GM21717 (cell line): ENCODE measurements around the gene KCNAB1.
"Not testable (repeated sequence)": the region's sequence is repeated elsewhere in the genome, so short reads cannot be mapped to it uniquely, and the experiment has no call there.

Source experiments
- ATAC-seq: cut with Tn5 transposase; IDR thresholded peaks from one replicate; pipeline ENCODE4 v1.9.1; 2021; ENCODE audit warnings: mild to moderate bottlenecking, moderate library complexity; ENCODE audit not compliant: unreplicated experiment

Gene KCNAB1

GRCh38 chr3:156120528-156121251 lies at the start of gene KCNAB1:
Gene KCNAB1 (plus strand): TSS chr3:156120578.
- ATAC-seq, result no peak

GRCh38 chr3:156071031-156071430 lies 49.3 kb upstream of the KCNAB1 start:
- ATAC-seq, result no peak

- ATAC-seq, result not testable (repeated sequence)
Observed at GRCh38 chr3:156072950-156073657, 47.3 kb upstream of the KCNAB1 start.

GRCh38 chr3:156090126-156090525 lies 30.3 kb upstream of the KCNAB1 start:
- no peak for ATAC-seq

- ATAC-seq, result no peak
Observed at GRCh38 chr3:156093964-156094363, 26.4 kb upstream of the KCNAB1 start.

- ATAC-seq, result no peak
Observed at GRCh38 chr3:156094391-156094790, 26.0 kb upstream of the KCNAB1 start.

- ATAC-seq, result not testable (repeated sequence)
Observed at GRCh38 chr3:156095652-156096051, 24.7 kb upstream of the KCNAB1 start.

GRCh38 chr3:156098437-156099035 lies 21.8 kb upstream of the KCNAB1 start:
- no peak for ATAC-seq

- not testable (repeated sequence) for ATAC-seq
Observed at GRCh38 chr3:156099348-156099747, 21.0 kb upstream of the KCNAB1 start.

GRCh38 chr3:156099984-156100383 lies 20.4 kb upstream of the KCNAB1 start:
- not testable (repeated sequence) for ATAC-seq

- ATAC-seq, result no peak
Observed at GRCh38 chr3:156102267-156102931, 18.0 kb upstream of the KCNAB1 start.

- no peak for ATAC-seq
Observed at GRCh38 chr3:156106721-156107373, 13.5 kb upstream of the KCNAB1 start.

- no peak for ATAC-seq
Observed at GRCh38 chr3:156107504-156107903, 12.9 kb upstream of the KCNAB1 start.

- ATAC-seq, result no peak
Observed at GRCh38 chr3:156108616-156109015, 11.8 kb upstream of the KCNAB1 start.

GRCh38 chr3:156109989-156110388 lies 10.4 kb upstream of the KCNAB1 start:
- ATAC-seq, result no peak

- no peak for ATAC-seq
Observed at GRCh38 chr3:156126467-156126866, 6.1 kb downstream of the KCNAB1 start.

- ATAC-seq, result no peak
Observed at GRCh38 chr3:156131241-156131640, 10.9 kb downstream of the KCNAB1 start.

- no peak for ATAC-seq
Observed at GRCh38 chr3:156131799-156132198, 11.4 kb downstream of the KCNAB1 start.

- ATAC-seq, result no peak
Observed at GRCh38 chr3:156132313-156132712, 11.9 kb downstream of the KCNAB1 start.

GRCh38 chr3:156133076-156133475 lies 12.7 kb downstream of the KCNAB1 start:
- ATAC-seq, result no peak
